Fibroblast of skin of scalp (primary cell): ENCODE results near the gene DACH2.

Source experiments
- DNase-seq: peaks from one replicate; pipeline ENCODE4 v3.0.0-alpha.2; 2013

The DACH2 gene

DNA sequence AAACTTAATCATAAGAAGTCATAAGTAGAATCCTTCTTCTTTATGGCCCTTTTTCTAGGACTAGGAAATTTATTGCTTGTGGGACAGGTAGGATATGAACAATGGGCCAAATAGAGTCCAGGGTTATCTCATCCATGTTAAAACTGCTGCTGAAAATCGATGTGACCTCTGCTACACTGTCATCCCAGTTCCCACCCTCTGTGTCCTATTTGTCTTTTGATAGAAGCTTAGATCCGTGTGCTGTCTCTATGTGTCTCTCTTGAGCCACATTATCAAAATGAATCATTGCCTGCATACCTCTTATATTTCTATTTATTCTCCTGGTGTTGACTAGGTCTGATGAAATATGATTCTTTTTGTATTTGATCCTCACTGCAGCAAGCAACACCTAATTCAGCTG is 661.4 kb downstream of the DACH2 start:
- DNase-seq = no peak

DNA sequence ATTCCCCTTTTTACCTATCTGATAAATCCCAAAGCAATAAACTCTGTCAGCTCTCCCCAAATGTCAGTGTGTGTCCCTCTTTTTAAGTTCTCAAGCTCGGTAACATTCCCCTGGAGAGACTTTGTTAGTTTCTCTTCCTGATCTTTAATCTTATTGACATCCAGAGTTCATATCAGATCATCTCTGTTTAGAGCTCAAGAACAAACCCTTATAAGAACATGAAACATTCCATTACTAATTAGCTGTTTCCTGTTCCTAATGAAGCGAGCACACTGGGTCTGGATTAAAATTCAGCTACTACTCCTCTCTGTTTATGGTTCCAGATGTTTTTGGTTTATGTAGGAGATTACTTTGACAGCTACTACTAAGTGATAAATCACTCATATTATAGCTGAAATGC is 681.5 kb downstream of the DACH2 start:
- DNase-seq = no peak

DNA sequence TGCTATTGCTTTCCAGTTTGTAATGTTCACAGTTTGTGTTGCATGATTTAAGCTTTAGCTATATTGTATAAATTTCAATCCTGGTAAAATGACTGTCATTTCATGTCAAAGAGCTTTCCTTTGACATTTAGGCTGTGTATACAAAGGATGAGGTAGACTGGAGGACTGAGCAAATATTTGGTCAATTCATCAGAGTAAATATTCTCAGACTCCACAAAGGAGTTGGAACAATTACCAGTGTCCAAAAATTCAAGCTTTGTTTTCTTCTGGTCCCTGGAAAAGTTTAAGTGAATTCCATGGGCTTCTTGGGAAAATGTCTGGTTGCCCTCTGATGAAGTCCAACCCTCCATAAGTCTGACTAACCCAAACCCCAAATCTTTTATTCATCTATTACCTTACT is 682.4 kb downstream of the DACH2 start:
- DNase-seq = no peak

DNA sequence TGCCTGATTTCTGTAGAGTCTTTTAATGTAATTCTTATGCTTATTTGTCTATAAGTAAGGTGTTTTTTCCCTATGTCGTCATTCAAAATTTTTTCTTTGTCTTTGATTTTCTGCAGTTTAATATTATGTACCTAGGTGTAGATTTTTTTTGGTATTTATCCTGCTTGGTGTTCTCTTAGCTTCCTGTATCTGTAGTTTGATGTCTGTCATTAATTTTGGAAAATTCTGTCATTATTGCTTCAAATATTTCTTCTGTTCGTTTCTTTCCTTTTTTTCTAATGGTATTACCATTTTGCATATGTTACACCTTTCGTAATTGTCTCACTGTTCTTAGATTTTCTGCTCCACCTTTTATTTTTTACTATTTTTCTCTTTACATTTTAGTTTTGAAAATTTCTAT is 696.9 kb downstream of the DACH2 start:
- DNase-seq = no peak
